Endodermal cell (in vitro differentiated cells): ENCODE data around the gene KCND3. TPM values are rescaled to one million over a fixed set of nuclear protein-coding genes. Genes with fewer than 3 reads are reported as not detected.

Source experiments
- DNase-seq: peaks from one replicate; pipeline ENCODE4 v3.0.0-alpha.2; 2017
- H3K27ac ChIP-seq: 2 replicates; pipeline ENCODE4 v1.5.1; 2013; ENCODE audit warnings: mild to moderate bottlenecking, low read depth, low read length, moderate library complexity
- H3K27me3 ChIP-seq: 2 replicates; pipeline ENCODE4 v1.6.1; 2013; ENCODE audit warnings: mild to moderate bottlenecking, low read length, moderate library complexity; ENCODE audit not compliant: insufficient read depth, control insufficient read depth, poor library complexity, severe bottlenecking
- H3K36me3 ChIP-seq: 2 replicates; pipeline ENCODE4 v1.7.0; 2013; ENCODE audit warnings: mild to moderate bottlenecking, low read length, moderate library complexity; ENCODE audit not compliant: control insufficient read depth, insufficient read depth
- H3K4me1 ChIP-seq: one replicate; pipeline ENCODE4 v1.7.0; 2013; ENCODE audit warnings: low read length; ENCODE audit not compliant: control insufficient read depth, insufficient read depth
- H3K4me3 ChIP-seq: 2 replicates; pipeline ENCODE4 v1.5.1; 2013; ENCODE audit warnings: mild to moderate bottlenecking, low read length, moderate library complexity
- H3K9ac ChIP-seq: 2 replicates; pipeline ENCODE4 v1.6.1; 2013; ENCODE audit warnings: mild to moderate bottlenecking, low read length, moderate library complexity; ENCODE audit not compliant: poor library complexity, severe bottlenecking; ENCODE audit errors: extremely low read depth
- H3K9me3 ChIP-seq: 2 replicates; pipeline ENCODE4 v1.6.1; 2013; ENCODE audit warnings: mild to moderate bottlenecking, low read length, moderate library complexity; ENCODE audit not compliant: control insufficient read depth
- H3K27ac Mint-ChIP-seq: 2 replicates; pipeline ENCODE4 v1.8.0; 2020; ENCODE audit warnings: mixed read lengths
- H3K27me3 Mint-ChIP-seq: 2 replicates; pipeline ENCODE4 v1.8.0; 2021; ENCODE audit warnings: mild to moderate bottlenecking, mixed read lengths; ENCODE audit not compliant: insufficient read depth
- H3K36me3 Mint-ChIP-seq: 2 replicates; pipeline ENCODE4 v1.8.0; 2020; ENCODE audit warnings: low read depth, mixed read lengths
- H3K4me1 Mint-ChIP-seq: 2 replicates; pipeline ENCODE4 v1.8.0; 2020; ENCODE audit warnings: mixed read lengths
- H3K4me3 Mint-ChIP-seq: 2 replicates; pipeline ENCODE4 v1.8.0; 2020; ENCODE audit warnings: mild to moderate bottlenecking, moderate library complexity, mixed read lengths
- H3K9me3 Mint-ChIP-seq: 2 replicates; pipeline ENCODE4 v1.8.0; 2020; ENCODE audit warnings: mild to moderate bottlenecking, mixed read lengths
- whole genome bisulfite sequencing, 2 experiments: methylation state at CpG; one replicate each; pipeline versions ENCODE4 v1.1.5 to v1.1.7; 2013; ENCODE audit warnings: missing lambda C conversion rate in 2 of 2, mixed read lengths in 1 of 2; ENCODE audit not compliant: insufficient coverage in 1 of 2, insufficient read length in 1 of 2; 5-methylcytosine and 5-hydroxymethylcytosine counted together
- total RNA-seq, 2 donors: library from RNA; stranded (reverse); fragmentation: NEBNext Ultra II Directional in 1 of 2; extraction: Animal tissue kit (Norgen Biotek cat#: 25700) in 1 of 2; gene quantifications; 2 replicates in 1 of 2; 3 replicates in 1 of 2; pipeline ENCODE4 v1.2.1, GENCODE V29; 2021
- TF ChIP-seq, protein P1 (sequence below): fragments of 200-600 bp; sonication (generic); conservative IDR thresholded peaks from 2 replicates; pipeline ENCODE4 v1.5.0; 2021; ENCODE audit warnings: antibody characterized with exemption, mild to moderate bottlenecking

The KCND3 gene
- total RNA-seq, 2 donors from 2014 or later: 0.13 TPM; not detected in 1

GRCh38 chr1:111776861-111777260, 212.6 kb downstream of the KCND3 start:
- Histone ChIP-seq H3K36me3 (no peaks in the 10 kb centered on the region), H3K9me3 (no peaks in the 10 kb centered on the region), H3K27ac (no peak overlapping the region), H3K27me3 (no peaks in the 10 kb centered on the region), H3K9ac (no peak overlapping the region), H3K4me3 (no peak overlapping the region), H3K4me1 (no peaks in the 10 kb centered on the region)
- no peak overlapping the region for H3K27ac Mint-ChIP-seq
- TF ChIP-seq, protein P1, sequence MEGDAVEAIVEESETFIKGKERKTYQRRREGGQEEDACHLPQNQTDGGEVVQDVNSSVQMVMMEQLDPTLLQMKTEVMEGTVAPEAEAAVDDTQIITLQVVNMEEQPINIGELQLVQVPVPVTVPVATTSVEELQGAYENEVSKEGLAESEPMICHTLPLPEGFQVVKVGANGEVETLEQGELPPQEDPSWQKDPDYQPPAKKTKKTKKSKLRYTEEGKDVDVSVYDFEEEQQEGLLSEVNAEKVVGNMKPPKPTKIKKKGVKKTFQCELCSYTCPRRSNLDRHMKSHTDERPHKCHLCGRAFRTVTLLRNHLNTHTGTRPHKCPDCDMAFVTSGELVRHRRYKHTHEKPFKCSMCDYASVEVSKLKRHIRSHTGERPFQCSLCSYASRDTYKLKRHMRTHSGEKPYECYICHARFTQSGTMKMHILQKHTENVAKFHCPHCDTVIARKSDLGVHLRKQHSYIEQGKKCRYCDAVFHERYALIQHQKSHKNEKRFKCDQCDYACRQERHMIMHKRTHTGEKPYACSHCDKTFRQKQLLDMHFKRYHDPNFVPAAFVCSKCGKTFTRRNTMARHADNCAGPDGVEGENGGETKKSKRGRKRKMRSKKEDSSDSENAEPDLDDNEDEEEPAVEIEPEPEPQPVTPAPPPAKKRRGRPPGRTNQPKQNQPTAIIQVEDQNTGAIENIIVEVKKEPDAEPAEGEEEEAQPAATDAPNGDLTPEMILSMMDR: no peak
- WGBS, 2 experiments: 92 to 94% methylated on average over 6 to 8 of the region's 8 CpGs
- DNase-seq: no peak
- peaks cover 6% of the 10 kb centered on the region for H3K4me1 Mint-ChIP-seq
- H3K9me3 Mint-ChIP-seq: no peaks in the 10 kb centered on the region
- no peaks in the 10 kb centered on the region for H3K36me3 Mint-ChIP-seq
- H3K27me3 Mint-ChIP-seq: peaks cover 5% of the 10 kb centered on the region
- no peak overlapping the region for H3K4me3 Mint-ChIP-seq

GRCh38 chr1:111776391-111776790, 213.1 kb downstream of the KCND3 start:
- no peak for DNase-seq
- H3K36me3 ChIP-seq: no peaks in the 10 kb centered on the region
- no peak overlapping the region for H3K27ac Mint-ChIP-seq
- H3K27ac ChIP-seq: peak overlapping the region; percentile 40
- no peaks in the 10 kb centered on the region for H3K27me3 ChIP-seq
- H3K9me3 Mint-ChIP-seq: no peaks in the 10 kb centered on the region
- TF ChIP-seq, protein P1: no peak
- H3K4me3 Mint-ChIP-seq: no peak overlapping the region
- no peak overlapping the region for H3K9ac ChIP-seq
- peaks cover 6% of the 10 kb centered on the region for H3K4me1 Mint-ChIP-seq
- no peak overlapping the region for H3K4me3 ChIP-seq
- H3K9me3 ChIP-seq: no peaks in the 10 kb centered on the region
- H3K27me3 Mint-ChIP-seq: peaks cover 5% of the 10 kb centered on the region
- H3K36me3 Mint-ChIP-seq: no peaks in the 10 kb centered on the region
- no peaks in the 10 kb centered on the region for H3K4me1 ChIP-seq
- 84 to 100% methylated on average over 1 to 2 of the region's 2 CpGs for WGBS, 2 experiments

- WGBS, 2 experiments: 88% methylated on average over 9 of the region's 9 CpGs; no CpG with 5 or more reads in 1 of the 2 experiments
- H3K9me3 Mint-ChIP-seq: no peaks in the 10 kb centered on the region
- no peaks in the 10 kb centered on the region for H3K36me3 Mint-ChIP-seq
- peaks cover 6% of the 10 kb centered on the region for H3K4me1 Mint-ChIP-seq
- peaks cover 5% of the 10 kb centered on the region for H3K27me3 Mint-ChIP-seq
- H3K4me3 ChIP-seq: no peak overlapping the region
- H3K9me3 ChIP-seq: no peaks in the 10 kb centered on the region
- peak overlapping the region; percentile 40 for H3K27ac ChIP-seq
- no peaks in the 10 kb centered on the region for H3K36me3 ChIP-seq
- TF ChIP-seq, protein P1: no peak
- no peaks in the 10 kb centered on the region for H3K4me1 ChIP-seq
- H3K27me3 ChIP-seq: no peaks in the 10 kb centered on the region
- no peak overlapping the region for H3K4me3 Mint-ChIP-seq
- DNase-seq: no peak
- no peak overlapping the region for H3K9ac ChIP-seq
- no peak overlapping the region for H3K27ac Mint-ChIP-seq
These were observed 213.5 kb downstream of the KCND3 start for GRCh38 chr1:111775966-111776365.
